AG10803 (cell line): ENCODE results near the gene IDH3B.

Experiments used
- DNase-seq: peaks from one replicate; pipeline ENCODE4 v3.0.0; 2010; ENCODE audit warnings: low read depth
- H3K4me3 ChIP-seq: 2 replicates; pipeline ENCODE4 v1.5.1; 2011; ENCODE audit warnings: mild to moderate bottlenecking, low read length, control low read depth
- TF ChIP-seq, protein P1 (sequence below): conservative IDR thresholded peaks from 2 replicates; pipeline ENCODE4 v1.5.1; 2011; ENCODE audit warnings: mild to moderate bottlenecking, low read length, control low read depth, inconsistent platforms

The IDH3B gene

GRCh38 chr20:2626853-2627541 lies 37.0 kb downstream of the IDH3B start:
- DNase-seq: peak; percentile 75
- no peak overlapping the region for H3K4me3 ChIP-seq
- TF ChIP-seq, protein P1, sequence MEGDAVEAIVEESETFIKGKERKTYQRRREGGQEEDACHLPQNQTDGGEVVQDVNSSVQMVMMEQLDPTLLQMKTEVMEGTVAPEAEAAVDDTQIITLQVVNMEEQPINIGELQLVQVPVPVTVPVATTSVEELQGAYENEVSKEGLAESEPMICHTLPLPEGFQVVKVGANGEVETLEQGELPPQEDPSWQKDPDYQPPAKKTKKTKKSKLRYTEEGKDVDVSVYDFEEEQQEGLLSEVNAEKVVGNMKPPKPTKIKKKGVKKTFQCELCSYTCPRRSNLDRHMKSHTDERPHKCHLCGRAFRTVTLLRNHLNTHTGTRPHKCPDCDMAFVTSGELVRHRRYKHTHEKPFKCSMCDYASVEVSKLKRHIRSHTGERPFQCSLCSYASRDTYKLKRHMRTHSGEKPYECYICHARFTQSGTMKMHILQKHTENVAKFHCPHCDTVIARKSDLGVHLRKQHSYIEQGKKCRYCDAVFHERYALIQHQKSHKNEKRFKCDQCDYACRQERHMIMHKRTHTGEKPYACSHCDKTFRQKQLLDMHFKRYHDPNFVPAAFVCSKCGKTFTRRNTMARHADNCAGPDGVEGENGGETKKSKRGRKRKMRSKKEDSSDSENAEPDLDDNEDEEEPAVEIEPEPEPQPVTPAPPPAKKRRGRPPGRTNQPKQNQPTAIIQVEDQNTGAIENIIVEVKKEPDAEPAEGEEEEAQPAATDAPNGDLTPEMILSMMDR: no peak

- TF ChIP-seq, protein P1: no peak
- no peak overlapping the region for H3K4me3 ChIP-seq
- DNase-seq: no peak
These were observed 39.0 kb downstream of the IDH3B start for GRCh38 chr20:2625062-2625461.

- TF ChIP-seq, protein P1: no peak
- no peak for DNase-seq
These were observed 39.8 kb downstream of the IDH3B start for GRCh38 chr20:2624190-2624589.

GRCh38 chr20:2619961-2620595 lies 43.9 kb downstream of the IDH3B start:
- TF ChIP-seq, protein P1: no peak
- no peak overlapping the region for H3K4me3 ChIP-seq
- DNase-seq: no peak

More at GRCh38 chr20:2624190-2624589, 39.8 kb downstream of the IDH3B start:
- no peak overlapping the region for H3K4me3 ChIP-seq

DNA sequence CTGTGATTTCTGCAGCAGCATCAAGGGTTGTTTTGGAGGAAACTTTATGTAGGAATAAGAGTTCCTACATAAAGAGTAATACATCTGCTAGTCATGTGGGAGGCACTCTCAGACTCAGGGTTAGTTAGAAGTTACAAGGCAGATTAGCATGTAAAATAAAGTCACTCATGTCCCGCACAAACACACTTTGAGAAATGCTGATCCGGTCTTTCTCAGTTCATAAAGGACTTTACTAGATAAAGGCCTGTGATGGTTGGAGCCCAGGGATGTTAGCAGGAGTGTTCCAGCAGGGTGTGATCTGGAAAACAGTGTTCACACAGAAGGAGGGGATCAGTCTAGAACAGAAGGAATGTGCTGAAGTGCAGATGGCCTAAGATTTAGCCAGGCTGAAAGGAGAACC lies 44.7 kb downstream of the IDH3B start:
- H3K4me3 ChIP-seq: no peak overlapping the region
- TF ChIP-seq, protein P1: no peak
- DNase-seq: no peak

DNA sequence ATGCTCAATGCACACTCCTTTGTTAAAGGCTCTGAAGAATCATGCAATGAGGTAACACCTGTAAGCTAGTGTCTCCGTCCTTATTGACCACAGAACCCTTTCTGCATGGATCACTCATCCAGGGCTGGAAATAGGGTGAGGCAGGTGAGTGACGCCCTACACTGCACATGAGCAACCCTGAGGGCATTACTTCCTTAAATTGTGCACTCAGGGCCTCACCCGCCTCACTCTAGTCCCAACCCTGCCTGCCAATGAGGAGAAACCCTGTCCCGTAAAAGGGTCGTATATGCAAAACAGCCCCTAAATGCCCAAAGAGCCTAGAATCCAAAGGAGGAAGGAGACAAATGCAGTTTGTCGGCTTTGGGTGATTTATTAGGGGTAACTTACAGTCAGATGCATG lies 45.2 kb downstream of the IDH3B start:
- TF ChIP-seq, protein P1: no peak
- DNase-seq: no peak
- no peak overlapping the region for H3K4me3 ChIP-seq
